Brain microvascular endothelial cell (primary cell): ENCODE data around the gene SELENOM.

Source experiments
- DNase-seq: peaks from one replicate; pipeline ENCODE4 v3.0.0-alpha.2; 2020
- H3K27ac ChIP-seq: fragments of 250-450 bp; sonication (Bioruptor Pico); 2 replicates; pipeline ENCODE4 v1.5.1; 2020; ENCODE audit warnings: mild to moderate bottlenecking, moderate library complexity
- H3K27me3 ChIP-seq: fragments of 250-450 bp; sonication (Bioruptor Pico); replicated peaks from 2 replicates; pipeline ENCODE4 v1.5.1; 2020; ENCODE audit warnings: mild to moderate bottlenecking
- H3K36me3 ChIP-seq: fragments of 250-450 bp; sonication (Bioruptor Pico); replicated peaks from 2 replicates; pipeline ENCODE4 v1.5.1; 2020; ENCODE audit warnings: mild to moderate bottlenecking
- H3K4me3 ChIP-seq: 2 replicates; pipeline ENCODE4 v1.5.1; 2011; ENCODE audit warnings: low read depth, mild to moderate bottlenecking, control low read depth, low read length, moderate library complexity
- CTCF ChIP-seq: IDR thresholded peaks from 2 replicates; pipeline ENCODE4 v1.5.1; 2011; ENCODE audit warnings: low read depth, mild to moderate bottlenecking, moderate library complexity, low read length, control low read depth, inconsistent platforms; ENCODE audit errors: missing control alignments
- in situ Hi-C: cut with HindIII; loops from 2 replicates; pipeline ENCODE4 v1.10.0; 2017; ENCODE audit warnings: low sequenced_read_pairs, low pct_ligation_motif_present

The SELENOM gene

GRCh38 chr22:31138126-31138525, 30.8 kb upstream of the SELENOM start:
- TF ChIP-seq CTCF = no peak
- Histone ChIP-seq H3K4me3 (no peak overlapping the region), H3K27me3 (no peaks in the 10 kb centered on the region), H3K36me3 (no peaks in the 10 kb centered on the region), H3K27ac (no peak overlapping the region)
- no peak for DNase-seq
- in situ Hi-C loops = no loop called here

- Histone ChIP-seq H3K27me3 (no peaks in the 10 kb centered on the region), H3K36me3 (no peaks in the 10 kb centered on the region), H3K27ac (no peak overlapping the region), H3K4me3 (no peak overlapping the region)
- no peak for TF ChIP-seq CTCF
- in situ Hi-C loops = no loop called here
- DNase-seq = no peak
These were observed 30.4 kb upstream of the SELENOM start for GRCh38 chr22:31137721-31138120.

GRCh38 chr22:31136711-31137110, 29.3 kb upstream of the SELENOM start:
- TF ChIP-seq CTCF = no peak
- H3K27ac ChIP-seq = no peak overlapping the region
- no peaks in the 10 kb centered on the region for H3K36me3 ChIP-seq
- in situ Hi-C loops = no loop called here
- no peak overlapping the region for H3K4me3 ChIP-seq
- H3K27me3 ChIP-seq = no peaks in the 10 kb centered on the region
- DNase-seq = no peak

GRCh38 chr22:31136155-31136554, 28.8 kb upstream of the SELENOM start:
- no peak for TF ChIP-seq CTCF
- Histone ChIP-seq H3K27me3 (no peaks in the 10 kb centered on the region), H3K4me3 (no peak overlapping the region), H3K27ac (no peak overlapping the region), H3K36me3 (no peaks in the 10 kb centered on the region)
- in situ Hi-C loops = no loop called here
- no peak for DNase-seq

DNA sequence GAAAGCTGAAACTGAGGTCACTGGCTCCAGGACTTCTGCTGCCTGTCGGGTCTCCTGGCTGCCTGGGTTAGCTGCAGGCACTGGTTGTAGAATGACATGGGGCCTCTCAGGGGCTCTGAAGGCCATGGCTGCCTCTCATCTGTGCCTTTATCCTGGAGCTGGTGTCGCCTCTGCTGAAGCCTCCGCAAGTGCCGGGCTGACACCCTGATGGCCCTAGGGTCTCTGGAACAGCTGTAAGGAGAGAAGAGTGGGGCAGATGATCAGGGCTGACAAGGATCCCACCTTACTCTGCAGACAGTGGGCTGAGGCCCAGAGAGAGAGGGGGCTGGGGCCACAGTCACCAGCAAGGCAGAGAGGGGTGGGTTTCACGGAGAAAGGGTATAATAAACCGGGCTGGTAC, 28.3 kb upstream of the SELENOM start:
- no peak for DNase-seq
- no peak for TF ChIP-seq CTCF
- H3K27me3 ChIP-seq = no peaks in the 10 kb centered on the region
- in situ Hi-C loops = no loop called here
- no peak overlapping the region for H3K27ac ChIP-seq
- H3K4me3 ChIP-seq = no peak overlapping the region
- no peaks in the 10 kb centered on the region for H3K36me3 ChIP-seq

DNA sequence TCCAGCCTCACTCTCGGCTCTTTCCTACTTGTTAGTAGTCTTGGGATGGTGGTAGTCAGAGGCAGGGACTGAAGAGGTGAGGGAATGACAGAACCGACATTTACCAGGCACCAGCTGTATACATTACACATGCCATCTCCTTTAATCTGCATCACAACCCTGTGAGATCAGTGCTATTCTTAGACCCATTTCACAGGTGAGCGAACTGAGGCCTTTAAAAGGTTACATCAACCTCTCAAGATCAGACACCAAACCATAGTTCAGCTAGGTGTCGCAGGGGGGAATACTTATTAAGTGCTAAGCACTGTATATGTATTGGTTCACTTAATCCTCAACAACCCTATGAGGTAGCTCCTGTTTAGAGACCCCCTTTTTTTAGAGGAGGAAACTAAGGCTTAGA, 27.3 kb upstream of the SELENOM start:
- in situ Hi-C loops = no loop called here
- no peaks in the 10 kb centered on the region for H3K27me3 ChIP-seq
- TF ChIP-seq CTCF = no peak
- no peak overlapping the region for H3K27ac ChIP-seq
- DNase-seq = no peak
- H3K4me3 ChIP-seq = no peak overlapping the region
- H3K36me3 ChIP-seq = no peaks in the 10 kb centered on the region
